Amygdala (tissue), 56 donors: Measurements from ENCODE around the gene APBA3.
A peak's percentile ranks its signal among the peaks of the same experiment; 100 is the strongest.
"Not testable (repeated sequence)": the region's sequence is repeated elsewhere in the genome, so short reads cannot be mapped to it uniquely, and the experiment has no call there.

ENCODE experiments used
- DNase-seq, 56 donors: peaks; one replicate each; lab custom pipeline; 2025; lab: John Stamatoyannopoulos, UW

The APBA3 gene

GRCh38 chr19:3773814-3774515 is 12.5 kb upstream of the APBA3 start:
- no peak for DNase-seq

GRCh38 chr19:3771906-3772455 is 10.5 kb upstream of the APBA3 start, which contains the start of gene RAX2:
Gene RAX2, minus strand, starts transcription at chr19:3772228. Its CDS starts 486 bp downstream, at chr19:3771742.
- no peak for DNase-seq

GRCh38 chr19:3771000-3771905 is 9.8 kb upstream of the APBA3 start:
- DNase-seq, result no peak

- DNase-seq, result no peak
Observed at GRCh38 chr19:3770136-3770999, 8.9 kb upstream of the APBA3 start.

- no peak for DNase-seq
Observed at GRCh38 chr19:3769494-3769893, 8.0 kb upstream of the APBA3 start.

- no peak for DNase-seq
Observed at GRCh38 chr19:3768748-3769099, 7.2 kb upstream of the APBA3 start.

- DNase-seq, result no peak
Observed at GRCh38 chr19:3768015-3768747, 6.7 kb upstream of the APBA3 start.

- DNase-seq, result no peak
Observed at GRCh38 chr19:3767050-3767449, 5.6 kb upstream of the APBA3 start.

GRCh38 chr19:3766520-3766919 is 5.0 kb upstream of the APBA3 start:
- DNase-seq, result no peak

GRCh38 chr19:3765757-3766156 is 4.3 kb upstream of the APBA3 start:
- DNase-seq, result not testable (repeated sequence)

GRCh38 chr19:3765121-3765520 is 3.6 kb upstream of the APBA3 start:
- DNase-seq, result no peak

GRCh38 chr19:3762501-3763459 is 1.3 kb upstream of the APBA3 start, which contains the start of gene MRPL54:
Gene MRPL54, plus strand, starts transcription at chr19:3762682. Its CDS starts 19 bp downstream, at chr19:3762701.
- DNase-seq, result peak; percentile 86 to 100 (median 98)

GRCh38 chr19:3762130-3762473 is 610 bp upstream of the APBA3 start:
- DNase-seq, result no peak

GRCh38 chr19:3760871-3761361 is 576 bp downstream of the APBA3 start:
- DNase-seq, result peak in 1 of 56 donors; percentile 38

- DNase-seq, result peak in 1 of 56 donors; percentile 7
Observed at GRCh38 chr19:3759482-3760254, 1.8 kb downstream of the APBA3 start.

GRCh38 chr19:3758297-3758696 is 3.2 kb downstream of the APBA3 start:
- not testable (repeated sequence) for DNase-seq

GRCh38 chr19:3757705-3758104 is 3.8 kb downstream of the APBA3 start:
- not testable (repeated sequence) for DNase-seq
